Measurements from ENCODE around the gene IFT122.

IFT122 gene

DNA sequence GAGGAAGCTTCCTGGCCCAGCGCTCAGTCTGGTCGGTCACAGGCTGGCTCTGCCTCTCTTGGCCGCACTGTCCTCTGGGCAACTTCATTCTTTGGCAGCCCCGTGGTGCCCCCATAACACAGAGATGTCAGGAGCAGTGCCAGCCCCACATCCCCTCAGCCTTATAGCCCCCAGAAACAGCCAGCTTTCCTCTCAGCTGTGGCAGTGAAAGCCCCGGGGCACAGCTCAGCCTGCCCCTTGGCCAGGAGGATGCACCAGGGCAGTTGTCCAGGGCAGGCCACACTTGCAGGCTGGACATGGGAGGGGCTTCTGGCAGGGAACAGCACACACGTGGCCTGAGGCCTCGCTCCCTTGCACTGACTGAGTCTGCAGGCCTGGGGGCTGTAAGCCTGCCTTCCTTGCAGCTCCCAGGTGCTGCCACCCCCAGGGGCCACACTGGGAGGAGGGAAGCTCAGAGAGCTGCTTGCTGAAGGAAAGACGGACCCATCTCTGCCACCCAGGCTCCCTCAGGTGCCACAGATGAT is 78.1 kb downstream of the IFT122 start:
- H2AFZ ChIP-seq (ENCODE audit: low read depth, low read length) = no peak overlapping the region
- H3K4me3 ChIP-seq (ENCODE audit: low read length) = no peak overlapping the region
- H3K36me3 ChIP-seq (ENCODE audit: insufficient read depth, low read length) = peaks cover 29% of the 10 kb centered on the region
- H3K4me1 ChIP-seq (ENCODE audit: insufficient read depth, low read length) = peaks cover 10% of the 10 kb centered on the region
- H3K27me3 ChIP-seq (ENCODE audit: insufficient read depth, low read length) = no peaks in the 10 kb centered on the region
- H3K9me3 ChIP-seq (ENCODE audit: low read length) = no peaks in the 10 kb centered on the region

- Histone ChIP-seq H3K4me1 (ENCODE audit: insufficient read depth, low read length) (peaks cover 10% of the 10 kb centered on the region), H3K9me3 (ENCODE audit: low read length) (no peaks in the 10 kb centered on the region)
These were observed 78.6 kb downstream of the IFT122 start for GRCh38 chr3:129518581-129518980.

DNA sequence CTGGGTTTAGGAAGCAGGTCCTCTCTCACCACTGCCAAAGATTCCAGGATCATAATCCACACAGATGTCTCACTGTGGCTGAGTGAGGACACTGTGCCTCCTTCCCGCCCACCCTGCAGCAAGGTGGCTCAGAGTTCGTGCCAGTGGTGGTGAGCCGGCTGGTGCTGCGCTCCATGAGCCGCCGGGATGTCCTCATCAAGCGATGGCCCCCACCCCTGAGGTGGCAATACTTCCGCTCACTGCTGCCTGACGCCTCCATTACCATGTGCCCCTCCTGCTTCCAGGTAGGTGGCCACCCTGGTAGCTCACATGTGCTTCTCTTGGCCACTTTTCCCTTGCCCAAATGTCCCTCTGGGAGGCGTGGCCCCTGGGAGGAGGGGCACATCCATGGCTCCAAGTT is 79.4 kb downstream of the IFT122 start:
- Histone ChIP-seq H3K9me3 (ENCODE audit: low read length) (no peaks in the 10 kb centered on the region), H3K27me3 (ENCODE audit: insufficient read depth, low read length) (no peaks in the 10 kb centered on the region), H3K4me3 (ENCODE audit: low read length) (no peak overlapping the region), H2AFZ (ENCODE audit: low read depth, low read length) (no peak overlapping the region), H3K36me3 (ENCODE audit: insufficient read depth, low read length) (peaks cover 19% of the 10 kb centered on the region), H3K4me1 (ENCODE audit: insufficient read depth, low read length) (peaks cover 10% of the 10 kb centered on the region)

More at GRCh38 chr3:129518581-129518980, 78.6 kb downstream of the IFT122 start:
- no peaks in the 10 kb centered on the region for H3K27me3 ChIP-seq (ENCODE audit: insufficient read depth, low read length)
- H2AFZ ChIP-seq (ENCODE audit: low read depth, low read length) = no peak overlapping the region
- no peak overlapping the region for H3K4me3 ChIP-seq (ENCODE audit: low read length)
- peaks cover 26% of the 10 kb centered on the region for H3K36me3 ChIP-seq (ENCODE audit: insufficient read depth, low read length)

GRCh38 chr3:129519896-129520715 is 80.1 kb downstream of the IFT122 start:
- peaks cover 17% of the 10 kb centered on the region for H3K36me3 ChIP-seq (ENCODE audit: insufficient read depth, low read length)

DNA sequence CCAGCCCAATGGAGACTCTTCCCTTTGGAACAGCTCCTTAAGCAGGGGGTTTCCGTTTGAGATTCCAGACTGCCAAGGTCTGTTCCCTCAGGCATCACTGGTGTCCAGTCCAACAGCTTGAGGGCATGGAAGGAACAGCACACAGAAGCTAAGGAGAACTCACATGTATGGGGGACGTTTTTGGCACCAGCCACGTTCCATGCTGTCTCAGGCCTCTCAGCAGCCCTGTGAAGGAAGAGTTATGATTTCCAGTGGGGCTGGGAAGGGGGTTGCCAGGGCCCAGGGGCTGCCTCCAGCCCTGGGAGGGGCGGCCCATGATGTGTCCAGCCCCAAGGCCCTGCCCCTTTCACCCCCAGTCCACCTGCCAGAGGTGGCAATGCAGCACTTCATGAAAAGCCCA is 80.9 kb downstream of the IFT122 start:
- H3K4me1 ChIP-seq (ENCODE audit: insufficient read depth, low read length) = peaks cover 10% of the 10 kb centered on the region
- H2AFZ ChIP-seq (ENCODE audit: low read depth, low read length) = no peak overlapping the region
- H3K27me3 ChIP-seq (ENCODE audit: insufficient read depth, low read length) = no peaks in the 10 kb centered on the region
- peaks cover 14% of the 10 kb centered on the region for H3K36me3 ChIP-seq (ENCODE audit: insufficient read depth, low read length)
- no peaks in the 10 kb centered on the region for H3K9me3 ChIP-seq (ENCODE audit: low read length)
- H3K4me3 ChIP-seq (ENCODE audit: low read length) = no peak overlapping the region

More at GRCh38 chr3:129519896-129520715, 80.1 kb downstream of the IFT122 start:
- no peaks in the 10 kb centered on the region for H3K27me3 ChIP-seq (ENCODE audit: insufficient read depth, low read length)
- H3K4me1 ChIP-seq (ENCODE audit: insufficient read depth, low read length) = peaks cover 10% of the 10 kb centered on the region
- no peaks in the 10 kb centered on the region for H3K9me3 ChIP-seq (ENCODE audit: low read length)
- no peak overlapping the region for H2AFZ ChIP-seq (ENCODE audit: low read depth, low read length)
- no peak overlapping the region for H3K4me3 ChIP-seq (ENCODE audit: low read length)

- Histone ChIP-seq H3K27me3 (ENCODE audit: insufficient read depth, low read length) (no peaks in the 10 kb centered on the region), H3K4me3 (ENCODE audit: low read length) (no peak overlapping the region), H2AFZ (ENCODE audit: low read depth, low read length) (no peak overlapping the region), H3K9me3 (ENCODE audit: low read length) (no peaks in the 10 kb centered on the region), H3K36me3 (ENCODE audit: insufficient read depth, low read length) (peaks cover 10% of the 10 kb centered on the region), H3K4me1 (ENCODE audit: insufficient read depth, low read length) (peaks cover 10% of the 10 kb centered on the region)
These were observed 81.6 kb downstream of the IFT122 start for GRCh38 chr3:129521611-129522010.

GRCh38 chr3:129522953-129523352 is 82.9 kb downstream of the IFT122 start:
- peaks cover 7% of the 10 kb centered on the region for H3K36me3 ChIP-seq (ENCODE audit: insufficient read depth, low read length)

DNA sequence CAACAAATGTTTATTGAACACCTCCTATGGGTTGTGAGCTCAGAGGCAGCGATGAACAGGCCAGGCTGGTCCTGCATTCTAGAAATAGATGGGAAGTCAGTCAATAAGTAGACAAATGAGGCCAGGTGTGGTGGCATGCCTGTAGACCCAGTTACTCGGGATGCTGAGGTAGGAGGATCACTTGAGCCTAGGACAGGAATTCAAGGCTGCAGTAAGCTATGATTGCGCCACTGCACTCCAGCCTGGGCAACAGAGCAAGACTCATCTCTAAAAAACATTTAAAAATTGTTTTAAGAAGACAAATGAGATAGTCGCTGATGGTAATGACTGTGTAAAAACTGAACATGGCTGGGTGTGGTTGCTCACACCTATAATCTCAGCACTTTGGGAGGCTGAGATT is 84.1 kb downstream of the IFT122 start:
- Histone ChIP-seq H3K27me3 (ENCODE audit: insufficient read depth, low read length) (no peaks in the 10 kb centered on the region), H3K9me3 (ENCODE audit: low read length) (no peaks in the 10 kb centered on the region), H3K4me1 (ENCODE audit: insufficient read depth, low read length) (peaks cover 10% of the 10 kb centered on the region), H3K4me3 (ENCODE audit: low read length) (no peak overlapping the region), H3K36me3 (ENCODE audit: insufficient read depth, low read length) (peaks cover 5% of the 10 kb centered on the region), H2AFZ (ENCODE audit: low read depth, low read length) (no peak overlapping the region)

More at GRCh38 chr3:129522953-129523352, 82.9 kb downstream of the IFT122 start:
- Histone ChIP-seq H3K27me3 (ENCODE audit: insufficient read depth, low read length) (no peaks in the 10 kb centered on the region), H2AFZ (ENCODE audit: low read depth, low read length) (no peak overlapping the region), H3K4me3 (ENCODE audit: low read length) (no peak overlapping the region), H3K9me3 (ENCODE audit: low read length) (no peaks in the 10 kb centered on the region), H3K4me1 (ENCODE audit: insufficient read depth, low read length) (peaks cover 10% of the 10 kb centered on the region)

DNA sequence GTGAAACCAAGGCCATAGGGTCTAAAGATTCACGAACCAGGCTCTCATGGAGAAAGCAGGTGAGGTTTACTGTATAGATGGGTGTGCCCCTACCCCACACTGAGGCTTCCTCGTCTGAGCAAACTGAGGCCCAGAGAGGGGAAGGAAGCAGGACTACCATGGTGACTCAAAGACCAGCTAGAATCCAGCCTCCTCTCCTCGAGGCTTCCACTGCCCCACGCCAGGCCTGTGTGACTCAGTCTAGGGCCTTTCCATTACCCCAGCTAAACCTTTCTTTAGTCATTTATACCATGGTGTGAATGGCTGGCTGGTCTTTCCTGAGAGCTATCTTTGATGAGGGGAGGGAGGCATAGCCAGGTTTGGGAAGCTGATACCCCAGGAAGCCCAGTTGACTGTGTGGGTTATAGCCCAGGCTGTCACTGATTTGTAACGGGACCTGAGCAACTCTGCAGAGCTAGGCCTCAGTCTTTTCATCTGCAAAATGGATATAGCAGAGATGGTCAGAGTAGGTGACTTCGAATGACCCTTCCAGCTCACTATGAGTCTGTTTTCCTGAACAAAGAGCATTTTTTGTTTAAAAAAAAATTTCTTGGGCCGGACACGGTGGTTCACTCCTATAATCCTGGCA is 85.4 kb downstream of the IFT122 start:
- no peak overlapping the region for H3K4me3 ChIP-seq (ENCODE audit: low read length)
- H3K4me1 ChIP-seq (ENCODE audit: insufficient read depth, low read length) = peaks cover 17% of the 10 kb centered on the region
- H2AFZ ChIP-seq (ENCODE audit: low read depth, low read length) = no peak overlapping the region
- no peaks in the 10 kb centered on the region for H3K36me3 ChIP-seq (ENCODE audit: insufficient read depth, low read length)
- H3K9me3 ChIP-seq (ENCODE audit: low read length) = no peaks in the 10 kb centered on the region
- no peaks in the 10 kb centered on the region for H3K27me3 ChIP-seq (ENCODE audit: insufficient read depth, low read length)

GRCh38 chr3:129526121-129526900 is 86.3 kb downstream of the IFT122 start:
- Histone ChIP-seq H3K4me3 (ENCODE audit: low read length) (no peak overlapping the region), H3K9me3 (ENCODE audit: low read length) (no peaks in the 10 kb centered on the region), H3K36me3 (ENCODE audit: insufficient read depth, low read length) (no peaks in the 10 kb centered on the region), H2AFZ (ENCODE audit: low read depth, low read length) (no peak overlapping the region), H3K4me1 (ENCODE audit: insufficient read depth, low read length) (peaks cover 19% of the 10 kb centered on the region), H3K27me3 (ENCODE audit: insufficient read depth, low read length) (no peaks in the 10 kb centered on the region)

DNA sequence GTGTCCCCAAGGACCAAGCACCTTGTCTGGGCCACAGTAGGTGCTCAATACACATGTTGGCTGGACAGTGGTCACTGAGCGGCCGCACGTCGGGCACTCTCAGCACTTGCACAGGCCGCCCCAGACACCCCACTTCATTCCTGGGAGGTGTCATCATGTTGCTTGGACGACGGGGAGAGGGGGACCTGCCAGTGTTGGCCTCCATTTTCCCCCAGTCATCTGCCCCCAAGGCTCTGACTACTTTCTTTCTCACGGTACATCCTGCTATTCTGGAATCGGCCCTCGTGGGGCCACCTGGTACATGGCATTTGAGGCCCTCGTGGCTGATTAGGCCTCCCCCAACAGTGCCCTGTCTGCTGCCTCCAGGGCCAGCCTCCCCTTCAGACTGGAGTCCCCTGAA is 87.2 kb downstream of the IFT122 start:
- H3K4me3 ChIP-seq (ENCODE audit: low read length) = no peak overlapping the region
- no peak overlapping the region for H2AFZ ChIP-seq (ENCODE audit: low read depth, low read length)
- H3K4me1 ChIP-seq (ENCODE audit: insufficient read depth, low read length) = peaks cover 11% of the 10 kb centered on the region
- H3K27me3 ChIP-seq (ENCODE audit: insufficient read depth, low read length) = no peaks in the 10 kb centered on the region
- peaks cover 2% of the 10 kb centered on the region for H3K9me3 ChIP-seq (ENCODE audit: low read length)
- H3K36me3 ChIP-seq (ENCODE audit: insufficient read depth, low read length) = no peaks in the 10 kb centered on the region

DNA sequence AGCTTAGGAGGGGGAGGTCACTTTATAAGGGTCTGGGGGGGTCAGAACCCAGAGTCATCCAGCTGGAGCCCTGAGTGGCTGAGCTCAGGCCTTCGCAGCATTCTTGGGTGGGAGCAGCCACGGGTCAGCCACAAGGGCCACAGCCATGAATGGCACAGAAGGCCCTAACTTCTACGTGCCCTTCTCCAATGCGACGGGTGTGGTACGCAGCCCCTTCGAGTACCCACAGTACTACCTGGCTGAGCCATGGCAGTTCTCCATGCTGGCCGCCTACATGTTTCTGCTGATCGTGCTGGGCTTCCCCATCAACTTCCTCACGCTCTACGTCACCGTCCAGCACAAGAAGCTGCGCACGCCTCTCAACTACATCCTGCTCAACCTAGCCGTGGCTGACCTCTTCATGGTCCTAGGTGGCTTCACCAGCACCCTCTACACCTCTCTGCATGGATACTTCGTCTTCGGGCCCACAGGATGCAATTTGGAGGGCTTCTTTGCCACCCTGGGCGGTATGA is 88.6 kb downstream of the IFT122 start, which contains the start of gene RHO:
Gene RHO, plus strand, starts transcription at position 51 of the 512 bp plus-strand sequence. Its CDS starts 95 bp downstream, at position 146.
- no peak within 1 kb of the TSS for H3K4me3 ChIP-seq (ENCODE audit: low read length)
- H3K4me1 ChIP-seq (ENCODE audit: insufficient read depth, low read length) = peaks cover 9% of the 10 kb centered on the region
- H2AFZ ChIP-seq (ENCODE audit: low read depth, low read length) = no peak within 1 kb of the TSS
- peaks cover 2% of the 10 kb centered on the region for H3K9me3 ChIP-seq (ENCODE audit: low read length)
- H3K27me3 ChIP-seq (ENCODE audit: insufficient read depth, low read length) = no peaks in the 10 kb centered on the region
- no peaks in the 10 kb centered on the region for H3K36me3 ChIP-seq (ENCODE audit: insufficient read depth, low read length)

Measured in neuron (in vitro differentiated cells).